Upper lobe of left lung (tissue), 6 donors: Measurements from ENCODE around the gene SETD9. TPM values are rescaled to one million over a fixed set of nuclear protein-coding genes. Genes with fewer than 3 reads are reported as not detected.

Experiments used
- ATAC-seq, 2 donors: fragments of 200-7000 bp; cut with Tn5 transposase; one replicate each; pipeline ENCODE4 v1.9.1; 2022; ENCODE audit warnings: mild to moderate bottlenecking in 2 of 2, moderate library complexity in 2 of 2; ENCODE audit not compliant: low FRiP score in 2 of 2
- DNase-seq, 2 donors: peaks; one replicate each; pipeline ENCODE4 v3.0.0-alpha.2; 2019 to 2020
- H3K27ac ChIP-seq, 4 donors: fragments of 200-600 bp; sonication (generic); one replicate each; pipeline ENCODE4 v1.5.1; 2016 to 2019
- H3K27me3 ChIP-seq, 4 donors: fragments of 200-600 bp; sonication (generic); one replicate each; pipeline ENCODE4 v1.5.1; 2017 to 2019
- H3K36me3 ChIP-seq, 4 donors: fragments of 200-600 bp; sonication (generic); one replicate each; pipeline ENCODE4 v1.5.1; 2016 to 2019
- H3K4me1 ChIP-seq, 4 donors: fragments of 200-600 bp; sonication (generic); one replicate each; pipeline ENCODE4 v1.5.1; 2018 to 2019
- H3K4me3 ChIP-seq, 4 donors: fragments of 200-600 bp; sonication (generic); one replicate each; pipeline ENCODE4 v1.5.1; 2017 to 2019; ENCODE audit warnings: mild to moderate bottlenecking in 2 of 4, moderate library complexity in 1 of 4
- H3K9me3 ChIP-seq, 4 donors: fragments of 200-600 bp; sonication (generic); one replicate each; pipeline ENCODE4 v1.5.1; 2018 to 2019
- CTCF ChIP-seq, 6 experiments: fragments of 450-650 bp in 4 of 6; fragments of 200-600 bp in 2 of 6; sonication (generic) in 2 of 6; IDR thresholded peaks; one replicate each; pipeline ENCODE4 v1.5.1; 2016 to 2019; ENCODE audit warnings: antibody characterized with exemption in 6 of 6
- EP300 ChIP-seq, 4 donors: sonication (generic); formaldehyde crosslinking; IDR thresholded peaks; one replicate each; pipeline ENCODE4 v1.5.1; 2017; ENCODE audit warnings: antibody characterized with exemption in 4 of 4, control low read depth in 2 of 4
- POLR2A ChIP-seq, 4 donors: fragments of 450-650 bp; IDR thresholded peaks; one replicate each; pipeline ENCODE4 v1.5.1; 2016 to 2017; ENCODE audit warnings: antibody characterized with exemption in 4 of 4, mild to moderate bottlenecking in 2 of 4
- POLR2AphosphoS5 ChIP-seq, 2 donors: sonication (generic); formaldehyde crosslinking; IDR thresholded peaks; one replicate each; pipeline ENCODE4 v1.5.1; 2017; ENCODE audit warnings: antibody characterized with exemption in 2 of 2
- WGBS, 2 donors: methylation state at CpG; one replicate each; pipeline ENCODE4 v1.1.5; 2017 to 2018; 5-methylcytosine and 5-hydroxymethylcytosine counted together
- total RNA-seq, 6 donors: library from RNA; depleted of rRNA in 4 of 6; stranded (reverse); fragments of >200 nt in 4 of 6; gene quantifications; one replicate each; pipeline versions ENCODE4 v1.1.0 to v1.2.1, GENCODE V29; 2016 to 2021
- donor health status: DM: no; HTN: no; CAD: no; lungs with moderate emphysema.
- donor health status: DM: no; HTN: yes; CAD: no; lungs with severe emphysema.

Gene SETD9
- total RNA-seq, 6 donors from 2014 or later: 0.67 to 25.1 (median 9.4) TPM

- no peak overlapping the region for H3K4me3 ChIP-seq
- DNase-seq: no peak
- no peaks in the 10 kb centered on the region for H3K4me1 ChIP-seq
- H3K9me3 ChIP-seq: no peaks in the 10 kb centered on the region
- 84 to 86% methylated on average over 1 of the region's 1 CpG for WGBS, 2 donors
- H3K27ac ChIP-seq: no peak overlapping the region
- no peaks in the 10 kb centered on the region for H3K27me3 ChIP-seq
- ATAC-seq: no peak
- H3K36me3 ChIP-seq: peaks cover 0 to 45% (median 17%) of the 10 kb centered on the region in 4 donors
- TF ChIP-seq POLR2AphosphoS5 (IDR thresholded peaks at IDR 0.05) (no peak), EP300 (IDR thresholded peaks at IDR 0.05) (no peak), CTCF (IDR thresholded peaks at IDR 0.05) (no peak), POLR2A (IDR thresholded peaks at IDR 0.05) (no peak)
Observed at GRCh38 chr5:56919942-56920662, 10.7 kb downstream of the SETD9 start.

DNA sequence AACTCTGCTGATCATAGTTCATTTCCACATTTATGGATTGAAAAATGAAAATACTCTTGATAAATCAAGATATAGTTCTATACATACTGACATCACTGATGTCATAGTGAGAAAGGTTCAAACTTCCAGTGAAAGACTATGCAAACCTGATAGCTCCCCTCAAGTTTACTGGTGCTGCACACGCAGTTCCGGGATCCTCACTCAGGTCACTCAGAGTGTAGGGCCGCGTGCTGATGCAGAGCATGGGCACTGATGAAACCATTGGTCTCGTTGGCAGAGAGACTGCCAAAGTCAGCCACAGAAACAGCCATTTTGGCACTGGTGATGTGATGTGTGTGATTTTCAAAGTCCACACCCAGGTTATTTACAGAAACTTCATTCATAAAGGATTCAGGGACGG, 13.5 kb downstream of the SETD9 start:
- TF ChIP-seq POLR2A (IDR thresholded peaks at IDR 0.05) (no peak), POLR2AphosphoS5 (IDR thresholded peaks at IDR 0.05) (no peak), CTCF (IDR thresholded peaks at IDR 0.05) (no peak), EP300 (IDR thresholded peaks at IDR 0.05) (no peak)
- DNase-seq (no peak), ATAC-seq (no peak)
- peaks cover 3 to 73% (median 20%) of the 10 kb centered on the region in 4 donors for H3K36me3 ChIP-seq
- no peaks in the 10 kb centered on the region for H3K9me3 ChIP-seq
- no peaks in the 10 kb centered on the region for H3K27me3 ChIP-seq
- WGBS, 2 donors: 95 to 96% methylated on average over 6 of the region's 6 CpGs
- no peaks in the 10 kb centered on the region for H3K4me1 ChIP-seq
- no peak overlapping the region for H3K4me3 ChIP-seq
- no peak overlapping the region for H3K27ac ChIP-seq

- 79 to 83% methylated on average over 1 of the region's 1 CpG for WGBS, 2 donors
- Histone ChIP-seq H3K27me3 (no peaks in the 10 kb centered on the region), H3K36me3 (peaks cover 14 to 95% (median 67%) of the 10 kb centered on the region in 4 donors), H3K9me3 (no peaks in the 10 kb centered on the region), H3K4me3 (no peak overlapping the region), H3K27ac (no peak overlapping the region), H3K4me1 (no peaks in the 10 kb centered on the region)
- ATAC-seq (no peak), DNase-seq (no peak)
- no peak for TF ChIP-seq EP300 (IDR thresholded peaks at IDR 0.05)
- TF ChIP-seq POLR2AphosphoS5 (IDR thresholded peaks at IDR 0.05): no peak
- no peak for TF ChIP-seq POLR2A (IDR thresholded peaks at IDR 0.05)
- no peak for TF ChIP-seq CTCF (IDR thresholded peaks at IDR 0.05)
Observed at GRCh38 chr5:56934325-56934724, 24.9 kb downstream of the SETD9 start.

DNA sequence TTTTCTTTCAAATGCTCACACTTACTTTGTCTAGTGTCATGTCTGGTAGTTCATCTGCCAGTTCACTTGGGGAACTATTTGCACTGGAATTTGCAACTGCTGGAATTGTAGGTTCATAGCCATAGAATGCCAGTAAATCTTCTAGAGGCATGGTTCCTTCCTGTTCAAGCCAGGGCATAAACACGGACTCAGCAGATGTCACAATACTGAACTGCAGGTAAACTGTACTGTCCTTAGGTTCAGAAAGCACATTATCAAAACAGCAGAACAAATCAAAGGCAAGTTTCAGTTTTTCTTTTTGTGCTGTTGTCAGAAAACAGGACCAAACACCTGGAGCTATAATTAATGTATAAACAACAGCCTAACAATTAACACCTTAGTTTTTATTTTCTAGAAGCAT, 29.5 kb downstream of the SETD9 start:
- H3K4me3 ChIP-seq: no peak overlapping the region
- 75 to 78% methylated on average over 1 of the region's 1 CpG for WGBS, 2 donors
- no peak overlapping the region for H3K27ac ChIP-seq

More for the DNA sequence above, 29.5 kb downstream of the SETD9 start:
- H3K4me1 ChIP-seq: no peaks in the 10 kb centered on the region
- H3K27me3 ChIP-seq: no peaks in the 10 kb centered on the region
- DNase-seq: no peak
- H3K9me3 ChIP-seq: no peaks in the 10 kb centered on the region
- ATAC-seq: no peak
- no peak for TF ChIP-seq EP300 (IDR thresholded peaks at IDR 0.05)
- no peak for TF ChIP-seq CTCF (IDR thresholded peaks at IDR 0.05)
- no peak for TF ChIP-seq POLR2A (IDR thresholded peaks at IDR 0.05)
- TF ChIP-seq POLR2AphosphoS5 (IDR thresholded peaks at IDR 0.05): no peak
- peaks cover 7 to 98% (median 67%) of the 10 kb centered on the region in 4 donors for H3K36me3 ChIP-seq
